ENCODE results near the gene HIBADH.

Gene HIBADH

DNA sequence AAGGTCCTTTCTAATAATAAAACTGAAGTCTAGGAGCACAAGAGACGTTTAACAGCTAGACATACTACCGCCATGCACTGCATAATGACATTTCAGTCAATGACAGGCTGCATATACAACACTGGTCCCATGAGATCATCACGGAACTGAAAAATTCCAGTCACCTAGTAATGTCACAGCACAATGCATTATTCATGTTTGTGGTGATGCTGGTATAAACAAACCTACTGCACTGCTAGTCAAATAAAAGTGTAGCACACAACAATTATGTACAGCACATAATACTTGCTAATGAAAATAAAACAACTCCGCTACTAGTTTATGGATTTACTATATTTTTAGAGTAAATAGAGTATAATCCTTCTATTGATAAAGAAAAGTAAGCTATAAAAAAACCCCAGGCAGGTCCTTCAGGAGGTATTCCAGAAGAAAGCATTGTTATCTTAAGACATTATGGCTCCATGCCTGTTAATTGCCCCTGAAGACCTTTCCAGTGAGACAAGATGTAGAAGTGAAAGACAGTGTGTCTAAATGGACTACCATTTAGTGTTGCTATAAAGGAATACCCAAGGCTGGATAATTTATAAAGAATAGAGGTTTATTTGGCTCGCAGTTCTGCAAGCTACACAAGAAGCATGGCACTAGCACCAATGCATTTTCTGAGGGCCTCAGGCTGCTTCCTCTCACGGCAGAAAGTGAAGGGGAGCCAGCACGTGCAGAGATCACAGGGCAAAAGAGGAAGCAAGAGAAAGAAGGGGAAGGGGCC is 47.1 kb downstream of the HIBADH start (continued):
- no peak for TF ChIP-seq ZEB2 (tag by site-specific recombination; IDR thresholded peaks at IDR 0.05)
- TF ChIP-seq, protein P1, sequence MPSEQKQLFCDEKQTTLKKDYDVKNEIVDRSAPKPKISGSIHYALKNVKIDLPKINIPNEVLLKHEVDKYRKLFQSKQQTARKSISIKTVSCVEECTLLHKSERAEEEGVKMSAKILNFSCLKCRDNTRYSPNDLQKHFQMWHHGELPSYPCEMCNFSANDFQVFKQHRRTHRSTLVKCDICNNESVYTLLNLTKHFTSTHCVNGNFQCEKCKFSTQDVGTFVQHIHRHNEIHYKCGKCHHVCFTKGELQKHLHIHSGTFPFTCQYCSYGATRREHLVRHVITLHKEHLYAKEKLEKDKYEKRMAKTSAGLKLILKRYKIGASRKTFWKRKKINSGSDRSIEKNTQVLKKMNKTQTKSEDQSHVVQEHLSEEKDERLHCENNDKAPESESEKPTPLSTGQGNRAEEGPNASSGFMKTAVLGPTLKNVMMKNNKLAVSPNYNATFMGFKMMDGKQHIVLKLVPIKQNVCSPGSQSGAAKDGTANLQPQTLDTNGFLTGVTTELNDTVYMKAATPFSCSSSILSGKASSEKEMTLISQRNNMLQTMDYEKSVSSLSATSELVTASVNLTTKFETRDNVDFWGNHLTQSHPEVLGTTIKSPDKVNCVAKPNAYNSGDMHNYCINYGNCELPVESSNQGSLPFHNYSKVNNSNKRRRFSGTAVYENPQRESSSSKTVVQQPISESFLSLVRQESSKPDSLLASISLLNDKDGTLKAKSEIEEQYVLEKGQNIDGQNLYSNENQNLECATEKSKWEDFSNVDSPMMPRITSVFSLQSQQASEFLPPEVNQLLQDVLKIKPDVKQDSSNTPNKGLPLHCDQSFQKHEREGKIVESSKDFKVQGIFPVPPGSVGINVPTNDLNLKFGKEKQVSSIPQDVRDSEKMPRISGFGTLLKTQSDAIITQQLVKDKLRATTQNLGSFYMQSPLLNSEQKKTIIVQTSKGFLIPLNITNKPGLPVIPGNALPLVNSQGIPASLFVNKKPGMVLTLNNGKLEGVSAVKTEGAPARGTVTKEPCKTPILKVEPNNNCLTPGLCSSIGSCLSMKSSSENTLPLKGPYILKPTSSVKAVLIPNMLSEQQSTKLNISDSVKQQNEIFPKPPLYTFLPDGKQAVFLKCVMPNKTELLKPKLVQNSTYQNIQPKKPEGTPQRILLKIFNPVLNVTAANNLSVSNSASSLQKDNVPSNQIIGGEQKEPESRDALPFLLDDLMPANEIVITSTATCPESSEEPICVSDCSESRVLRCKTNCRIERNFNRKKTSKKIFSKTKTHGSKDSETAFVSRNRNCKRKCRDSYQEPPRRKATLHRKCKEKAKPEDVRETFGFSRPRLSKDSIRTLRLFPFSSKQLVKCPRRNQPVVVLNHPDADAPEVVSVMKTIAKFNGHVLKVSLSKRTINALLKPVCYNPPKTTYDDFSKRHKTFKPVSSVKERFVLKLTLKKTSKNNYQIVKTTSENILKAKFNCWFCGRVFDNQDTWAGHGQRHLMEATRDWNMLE (tag by site-specific recombination; conservative IDR thresholded peaks at IDR 0.05; ENCODE audit: low read depth): no peak
- no peak for TF ChIP-seq ZNF549 (tag by site-specific recombination; IDR thresholded peaks at IDR 0.05)
- no peak for TF ChIP-seq ZNF658 (tag by site-specific recombination; IDR thresholded peaks at IDR 0.05)
- peak; percentile 26; the same call in 1 of the 2 replicates for TF ChIP-seq ZBTB8A (tag by site-specific recombination; IDR thresholded peaks at IDR 0.05)
- TF ChIP-seq, protein P2, sequence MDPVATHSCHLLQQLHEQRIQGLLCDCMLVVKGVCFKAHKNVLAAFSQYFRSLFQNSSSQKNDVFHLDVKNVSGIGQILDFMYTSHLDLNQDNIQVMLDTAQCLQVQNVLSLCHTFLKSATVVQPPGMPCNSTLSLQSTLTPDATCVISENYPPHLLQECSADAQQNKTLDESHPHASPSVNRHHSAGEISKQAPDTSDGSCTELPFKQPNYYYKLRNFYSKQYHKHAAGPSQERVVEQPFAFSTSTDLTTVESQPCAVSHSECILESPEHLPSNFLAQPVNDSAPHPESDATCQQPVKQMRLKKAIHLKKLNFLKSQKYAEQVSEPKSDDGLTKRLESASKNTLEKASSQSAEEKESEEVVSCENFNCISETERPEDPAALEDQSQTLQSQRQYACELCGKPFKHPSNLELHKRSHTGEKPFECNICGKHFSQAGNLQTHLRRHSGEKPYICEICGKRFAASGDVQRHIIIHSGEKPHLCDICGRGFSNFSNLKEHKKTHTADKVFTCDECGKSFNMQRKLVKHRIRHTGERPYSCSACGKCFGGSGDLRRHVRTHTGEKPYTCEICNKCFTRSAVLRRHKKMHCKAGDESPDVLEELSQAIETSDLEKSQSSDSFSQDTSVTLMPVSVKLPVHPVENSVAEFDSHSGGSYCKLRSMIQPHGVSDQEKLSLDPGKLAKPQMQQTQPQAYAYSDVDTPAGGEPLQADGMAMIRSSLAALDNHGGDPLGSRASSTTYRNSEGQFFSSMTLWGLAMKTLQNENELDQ (tag by site-specific recombination; IDR thresholded peaks at IDR 0.05; ENCODE audit: low read depth): no peak
- no peak for TF ChIP-seq ZNF529 (tag by site-specific recombination; IDR thresholded peaks at IDR 0.05; ENCODE audit: insufficient replicate concordance)
- TF ChIP-seq ZNF37A (tag by site-specific recombination; IDR thresholded peaks at IDR 0.05): no peak
- no peak for TF ChIP-seq ZSCAN30 (tag by site-specific recombination; IDR thresholded peaks at IDR 0.05)
- TF ChIP-seq KLF16 (tag by site-specific recombination; IDR thresholded peaks at IDR 0.05): no peak
- no peak for TF ChIP-seq GLI2 (tag by site-specific recombination; IDR thresholded peaks at IDR 0.05; ENCODE audit: borderline replicate concordance, low read depth)
- peak; percentile 70; the same call in 1 of the 2 replicates for TF ChIP-seq ZNF664 (tag by site-specific recombination; IDR thresholded peaks at IDR 0.05)
- TF ChIP-seq SCRT1 (tag by site-specific recombination; IDR thresholded peaks at IDR 0.05; ENCODE audit: borderline replicate concordance): no peak
- TF ChIP-seq TCF7L2 (IDR thresholded peaks at IDR 0.05; ENCODE audit: borderline replicate concordance, low read depth, low read length): peak; percentile 69; the same call in 1 of the 2 replicates
- TF ChIP-seq, protein P3, sequence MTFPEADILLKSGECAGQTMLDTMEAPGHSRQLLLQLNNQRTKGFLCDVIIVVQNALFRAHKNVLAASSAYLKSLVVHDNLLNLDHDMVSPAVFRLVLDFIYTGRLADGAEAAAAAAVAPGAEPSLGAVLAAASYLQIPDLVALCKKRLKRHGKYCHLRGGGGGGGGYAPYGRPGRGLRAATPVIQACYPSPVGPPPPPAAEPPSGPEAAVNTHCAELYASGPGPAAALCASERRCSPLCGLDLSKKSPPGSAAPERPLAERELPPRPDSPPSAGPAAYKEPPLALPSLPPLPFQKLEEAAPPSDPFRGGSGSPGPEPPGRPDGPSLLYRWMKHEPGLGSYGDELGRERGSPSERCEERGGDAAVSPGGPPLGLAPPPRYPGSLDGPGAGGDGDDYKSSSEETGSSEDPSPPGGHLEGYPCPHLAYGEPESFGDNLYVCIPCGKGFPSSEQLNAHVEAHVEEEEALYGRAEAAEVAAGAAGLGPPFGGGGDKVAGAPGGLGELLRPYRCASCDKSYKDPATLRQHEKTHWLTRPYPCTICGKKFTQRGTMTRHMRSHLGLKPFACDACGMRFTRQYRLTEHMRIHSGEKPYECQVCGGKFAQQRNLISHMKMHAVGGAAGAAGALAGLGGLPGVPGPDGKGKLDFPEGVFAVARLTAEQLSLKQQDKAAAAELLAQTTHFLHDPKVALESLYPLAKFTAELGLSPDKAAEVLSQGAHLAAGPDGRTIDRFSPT (tag by site-specific recombination; IDR thresholded peaks at IDR 0.05): no peak
- TF ChIP-seq ZFP41 (tag by site-specific recombination; IDR thresholded peaks at IDR 0.05; ENCODE audit: borderline replicate concordance): no peak
- TF ChIP-seq, protein P4, sequence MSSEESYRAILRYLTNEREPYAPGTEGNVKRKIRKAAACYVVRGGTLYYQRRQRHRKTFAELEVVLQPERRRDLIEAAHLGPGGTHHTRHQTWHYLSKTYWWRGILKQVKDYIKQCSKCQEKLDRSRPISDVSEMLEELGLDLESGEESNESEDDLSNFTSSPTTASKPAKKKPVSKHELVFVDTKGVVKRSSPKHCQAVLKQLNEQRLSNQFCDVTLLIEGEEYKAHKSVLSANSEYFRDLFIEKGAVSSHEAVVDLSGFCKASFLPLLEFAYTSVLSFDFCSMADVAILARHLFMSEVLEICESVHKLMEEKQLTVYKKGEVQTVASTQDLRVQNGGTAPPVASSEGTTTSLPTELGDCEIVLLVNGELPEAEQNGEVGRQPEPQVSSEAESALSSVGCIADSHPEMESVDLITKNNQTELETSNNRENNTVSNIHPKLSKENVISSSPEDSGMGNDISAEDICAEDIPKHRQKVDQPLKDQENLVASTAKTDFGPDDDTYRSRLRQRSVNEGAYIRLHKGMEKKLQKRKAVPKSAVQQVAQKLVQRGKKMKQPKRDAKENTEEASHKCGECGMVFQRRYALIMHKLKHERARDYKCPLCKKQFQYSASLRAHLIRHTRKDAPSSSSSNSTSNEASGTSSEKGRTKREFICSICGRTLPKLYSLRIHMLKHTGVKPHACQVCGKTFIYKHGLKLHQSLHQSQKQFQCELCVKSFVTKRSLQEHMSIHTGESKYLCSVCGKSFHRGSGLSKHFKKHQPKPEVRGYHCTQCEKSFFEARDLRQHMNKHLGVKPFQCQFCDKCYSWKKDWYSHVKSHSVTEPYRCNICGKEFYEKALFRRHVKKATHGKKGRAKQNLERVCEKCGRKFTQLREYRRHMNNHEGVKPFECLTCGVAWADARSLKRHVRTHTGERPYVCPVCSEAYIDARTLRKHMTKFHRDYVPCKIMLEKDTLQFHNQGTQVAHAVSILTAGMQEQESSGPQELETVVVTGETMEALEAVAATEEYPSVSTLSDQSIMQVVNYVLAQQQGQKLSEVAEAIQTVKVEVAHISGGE (tag by site-specific recombination; conservative IDR thresholded peaks at IDR 0.05; ENCODE audit: low read depth): no peak
- no peak for TF ChIP-seq ZNF596 (tag by site-specific recombination; IDR thresholded peaks at IDR 0.05)
- TF ChIP-seq ZNF600 (tag by site-specific recombination; IDR thresholded peaks at IDR 0.05): no peak
- peak; percentile 89; the same call in 1 of the 2 replicates for TF ChIP-seq TRIM28 (IDR thresholded peaks at IDR 0.05; ENCODE audit: borderline replicate concordance, low read length)
- TF ChIP-seq, protein P5, sequence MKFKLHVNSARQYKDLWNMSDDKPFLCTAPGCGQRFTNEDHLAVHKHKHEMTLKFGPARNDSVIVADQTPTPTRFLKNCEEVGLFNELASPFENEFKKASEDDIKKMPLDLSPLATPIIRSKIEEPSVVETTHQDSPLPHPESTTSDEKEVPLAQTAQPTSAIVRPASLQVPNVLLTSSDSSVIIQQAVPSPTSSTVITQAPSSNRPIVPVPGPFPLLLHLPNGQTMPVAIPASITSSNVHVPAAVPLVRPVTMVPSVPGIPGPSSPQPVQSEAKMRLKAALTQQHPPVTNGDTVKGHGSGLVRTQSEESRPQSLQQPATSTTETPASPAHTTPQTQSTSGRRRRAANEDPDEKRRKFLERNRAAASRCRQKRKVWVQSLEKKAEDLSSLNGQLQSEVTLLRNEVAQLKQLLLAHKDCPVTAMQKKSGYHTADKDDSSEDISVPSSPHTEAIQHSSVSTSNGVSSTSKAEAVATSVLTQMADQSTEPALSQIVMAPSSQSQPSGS (tag by site-specific recombination; IDR thresholded peaks at IDR 0.05; ENCODE audit: low read depth): 0 out of 2 replicates have a peak, but pooled peaks have one; percentile 20

Data from HEK293 (cell line).